ENCODE results near the gene MARCHF11. TPM values are rescaled to one million over a fixed set of nuclear protein-coding genes. Genes with fewer than 3 reads are reported as not detected.

The MARCHF11 gene
- total RNA-seq, 1 donor from 2014 or later: not detected

DNA sequence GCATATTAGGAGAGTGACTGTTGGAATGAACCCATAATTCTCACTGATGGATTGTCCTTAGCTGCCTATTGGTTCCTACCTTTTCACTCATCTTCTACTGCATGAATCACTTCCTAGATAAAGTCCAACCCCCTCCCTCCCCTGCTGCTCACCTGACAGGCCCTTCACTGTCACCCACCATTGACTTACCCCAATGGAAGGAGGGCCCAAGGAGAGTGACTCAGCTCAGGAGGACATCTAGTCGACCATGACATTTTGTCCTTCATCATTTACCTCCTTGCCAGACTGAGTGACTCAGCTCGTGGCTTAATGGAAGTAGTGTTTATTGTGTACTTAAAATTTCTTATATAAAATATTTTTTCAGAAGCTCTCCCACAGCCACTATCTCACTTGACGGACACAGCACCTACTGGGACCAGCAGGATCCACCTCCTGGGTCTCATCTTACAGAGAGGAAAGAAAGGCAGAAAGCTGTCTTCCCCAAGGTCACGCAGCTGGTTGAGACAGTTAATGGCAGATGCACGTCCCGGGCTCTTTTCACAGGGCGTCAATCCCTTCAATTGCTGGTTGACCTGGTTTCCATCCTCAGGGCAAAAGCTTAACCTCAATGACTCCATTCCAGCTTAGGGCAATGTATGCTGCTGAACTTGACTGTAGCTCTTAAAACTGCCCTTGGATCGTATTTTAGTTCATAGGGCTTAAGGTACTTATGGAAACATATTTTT is 142.3 kb downstream of the MARCHF11 start:
- Mint-ChIP-seq H3K27me3 (ENCODE audit: low read depth, unreplicated experiment) (peaks cover 4% of the 10 kb centered on the region), H3K9me3 (ENCODE audit: unreplicated experiment) (no peaks in the 10 kb centered on the region), H3K27ac (ENCODE audit: unreplicated experiment) (no peak overlapping the region), H3K4me3 (ENCODE audit: unreplicated experiment) (no peak overlapping the region), H3K4me1 (ENCODE audit: low read depth, unreplicated experiment) (no peaks in the 10 kb centered on the region), H3K36me3 (ENCODE audit: low read depth, unreplicated experiment) (no peaks in the 10 kb centered on the region)
- Histone ChIP-seq H3K4me2 (ENCODE audit: low read length) (no peak overlapping the region), H2AFZ (ENCODE audit: low read depth, low read length) (no peak overlapping the region), H3K4me1 (ENCODE audit: insufficient read depth, low read length) (no peaks in the 10 kb centered on the region), H3K79me2 (ENCODE audit: insufficient read depth, low read length) (no peaks in the 10 kb centered on the region), H3K4me3 (ENCODE audit: insufficient read depth, low read depth, low read length) (no peak overlapping the region), H4K20me1 (ENCODE audit: insufficient read depth, low read length) (no peaks in the 10 kb centered on the region), H3K9me3 (ENCODE audit: insufficient read depth, low read depth, low read length) (no peaks in the 10 kb centered on the region), H3K36me3 (ENCODE audit: insufficient read depth, low read length) (no peaks in the 10 kb centered on the region), H3K27me3 (ENCODE audit: insufficient read depth, low read length) (no peaks in the 10 kb centered on the region), H3K27ac (ENCODE audit: low read depth, low read length) (no peak overlapping the region), H3K9ac (ENCODE audit: low read length) (no peak overlapping the region)
- FAIRE-seq: no peak
- no peak for TF ChIP-seq EZH2 (IDR thresholded peaks at IDR 0.05; ENCODE audit: insufficient read depth, low read length)
- TF ChIP-seq, protein P1, sequence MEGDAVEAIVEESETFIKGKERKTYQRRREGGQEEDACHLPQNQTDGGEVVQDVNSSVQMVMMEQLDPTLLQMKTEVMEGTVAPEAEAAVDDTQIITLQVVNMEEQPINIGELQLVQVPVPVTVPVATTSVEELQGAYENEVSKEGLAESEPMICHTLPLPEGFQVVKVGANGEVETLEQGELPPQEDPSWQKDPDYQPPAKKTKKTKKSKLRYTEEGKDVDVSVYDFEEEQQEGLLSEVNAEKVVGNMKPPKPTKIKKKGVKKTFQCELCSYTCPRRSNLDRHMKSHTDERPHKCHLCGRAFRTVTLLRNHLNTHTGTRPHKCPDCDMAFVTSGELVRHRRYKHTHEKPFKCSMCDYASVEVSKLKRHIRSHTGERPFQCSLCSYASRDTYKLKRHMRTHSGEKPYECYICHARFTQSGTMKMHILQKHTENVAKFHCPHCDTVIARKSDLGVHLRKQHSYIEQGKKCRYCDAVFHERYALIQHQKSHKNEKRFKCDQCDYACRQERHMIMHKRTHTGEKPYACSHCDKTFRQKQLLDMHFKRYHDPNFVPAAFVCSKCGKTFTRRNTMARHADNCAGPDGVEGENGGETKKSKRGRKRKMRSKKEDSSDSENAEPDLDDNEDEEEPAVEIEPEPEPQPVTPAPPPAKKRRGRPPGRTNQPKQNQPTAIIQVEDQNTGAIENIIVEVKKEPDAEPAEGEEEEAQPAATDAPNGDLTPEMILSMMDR (IDR thresholded peaks at IDR 0.05; ENCODE audit: insufficient read depth, low read depth, low read length): no peak
- DNase-seq (ENCODE audit: low read depth): no peak

DNA sequence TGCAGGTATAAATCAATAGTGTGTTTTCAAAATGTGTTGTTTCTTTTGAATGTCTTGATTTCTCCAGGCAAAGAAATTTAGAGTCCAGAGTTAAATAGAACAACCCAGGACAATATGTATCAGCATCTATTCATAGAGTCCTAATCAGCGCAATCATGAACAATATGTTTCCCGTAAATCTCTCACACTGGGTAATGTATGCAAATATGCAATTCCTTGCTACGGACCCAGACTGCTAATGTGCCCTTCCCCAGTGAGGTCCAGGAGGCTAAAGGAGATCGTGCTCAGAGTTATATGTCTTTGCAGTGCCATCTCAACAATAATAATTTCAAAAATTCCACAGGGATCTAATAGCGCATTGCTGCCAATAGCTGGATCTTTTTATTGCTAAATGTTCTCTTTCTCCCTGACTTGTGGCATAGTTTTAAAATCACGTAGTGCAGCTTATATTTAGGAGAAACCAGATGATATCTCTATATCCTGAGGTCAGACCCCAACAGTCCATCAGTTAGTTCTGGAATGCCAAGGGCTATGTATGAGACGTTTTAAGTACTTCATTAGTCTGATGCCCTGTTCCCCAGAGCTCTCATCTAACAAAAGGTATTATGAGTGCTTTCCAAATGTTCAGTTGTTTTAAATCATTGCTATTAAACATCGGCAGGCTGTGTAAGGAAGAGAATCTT is 145.1 kb downstream of the MARCHF11 start:
- DNase-seq (ENCODE audit: low read depth) (no peak), FAIRE-seq (no peak)
- Histone ChIP-seq H3K9ac (ENCODE audit: low read length) (no peak overlapping the region), H3K27me3 (ENCODE audit: insufficient read depth, low read length) (no peaks in the 10 kb centered on the region), H3K4me3 (ENCODE audit: insufficient read depth, low read depth, low read length) (no peak overlapping the region), H3K9me3 (ENCODE audit: insufficient read depth, low read depth, low read length) (no peaks in the 10 kb centered on the region), H3K36me3 (ENCODE audit: insufficient read depth, low read length) (no peaks in the 10 kb centered on the region), H4K20me1 (ENCODE audit: insufficient read depth, low read length) (no peaks in the 10 kb centered on the region), H3K27ac (ENCODE audit: low read depth, low read length) (no peak overlapping the region), H3K79me2 (ENCODE audit: insufficient read depth, low read length) (no peaks in the 10 kb centered on the region), H3K4me2 (ENCODE audit: low read length) (no peak overlapping the region), H2AFZ (ENCODE audit: low read depth, low read length) (no peak overlapping the region), H3K4me1 (ENCODE audit: insufficient read depth, low read length) (no peaks in the 10 kb centered on the region)
- Mint-ChIP-seq H3K9me3 (ENCODE audit: unreplicated experiment) (no peaks in the 10 kb centered on the region), H3K36me3 (ENCODE audit: low read depth, unreplicated experiment) (no peaks in the 10 kb centered on the region), H3K4me3 (ENCODE audit: unreplicated experiment) (no peak overlapping the region), H3K4me1 (ENCODE audit: low read depth, unreplicated experiment) (no peaks in the 10 kb centered on the region), H3K27ac (ENCODE audit: unreplicated experiment) (no peak overlapping the region), H3K27me3 (ENCODE audit: low read depth, unreplicated experiment) (peaks cover 4% of the 10 kb centered on the region)
- no peak for TF ChIP-seq EZH2 (IDR thresholded peaks at IDR 0.05; ENCODE audit: insufficient read depth, low read length)
- TF ChIP-seq, protein P1 (IDR thresholded peaks at IDR 0.05; ENCODE audit: insufficient read depth, low read depth, low read length): no peak

Measured in astrocyte (in vitro differentiated cells and primary cell).